PC-3 (cell line): ENCODE results near the gene CARMIL1. TPM values are rescaled to one million over a fixed set of nuclear protein-coding genes. Genes with fewer than 3 reads are reported as not detected.
A peak's percentile ranks its signal among the peaks of the same experiment; 100 is the strongest.

Experiments used
- ATAC-seq: fragments of 200-7000 bp; cut with Tn5 transposase; 2 replicates; pipeline ENCODE4 v1.9.1; 2020; ENCODE audit warnings: mild to moderate bottlenecking, moderate library complexity
- BruUV-seq: library from RNA; stranded (reverse); fragments of 400-500 nt; replicated peaks from 2 replicates; lab custom pipeline; 2021; lab: Mats Ljungman, UMichigan
- CTCF ChIA-PET: fragments of 300-600 bp; sonication (Branson Sonifier 250); formaldehyde crosslinking; loops from one replicate; lab custom pipeline; 2022; ENCODE audit warnings: antibody characterized with exemption; lab: Charles Lee
- POLR2A ChIA-PET: fragments of 300-600 bp; sonication (Branson Sonifier 250); formaldehyde crosslinking; loops from one replicate; lab custom pipeline; 2022; ENCODE audit warnings: antibody characterized with exemption; ENCODE audit not compliant: unreplicated experiment; lab: Charles Lee
- DNase-seq: peaks from one replicate; pipeline ENCODE4 v3.0.0-alpha.2; 2015
- H2AFZ ChIP-seq: fragments of 300-600 bp; sonication (generic); 2 replicates; pipeline ENCODE4 v1.6.0; 2016; ENCODE audit warnings: antibody characterized with exemption, low read length
- H3F3A ChIP-seq: fragments of 300-600 bp; sonication (generic); one replicate; pipeline ENCODE4 v1.6.0; 2017; ENCODE audit warnings: antibody characterized with exemption, low read length, control low read depth, mild to moderate bottlenecking; ENCODE audit not compliant: unreplicated experiment
- H3K27ac ChIP-seq: fragments of 300-600 bp; sonication (generic); 2 replicates; pipeline ENCODE4 v1.5.1; 2016; ENCODE audit warnings: mild to moderate bottlenecking, low read length
- H3K27me3 ChIP-seq: fragments of 300-600 bp; sonication (generic); 2 replicates; pipeline ENCODE4 v1.6.1; 2016; ENCODE audit warnings: low read length, mixed read lengths
- H3K36me3 ChIP-seq: fragments of 300-600 bp; sonication (generic); 2 replicates; pipeline ENCODE4 v1.6.1; 2016; ENCODE audit warnings: low read depth, mixed run types, low read length, mixed read lengths
- H3K4me1 ChIP-seq: fragments of 300-600 bp; sonication (generic); 2 replicates; pipeline ENCODE4 v1.5.1; 2016; ENCODE audit warnings: low read length; ENCODE audit not compliant: insufficient read depth
- H3K4me2 ChIP-seq: fragments of 300-600 bp; sonication (generic); 2 replicates; pipeline ENCODE4 v1.6.0; 2016; ENCODE audit warnings: low read length
- H3K4me3 ChIP-seq: fragments of 300-600 bp; sonication (generic); 2 replicates; pipeline ENCODE4 v1.5.1; 2016; ENCODE audit warnings: mild to moderate bottlenecking, low read length, mixed read lengths
- H3K79me2 ChIP-seq: fragments of 300-600 bp; sonication (generic); 2 replicates; pipeline ENCODE4 v1.6.1; 2017; ENCODE audit warnings: low read length, mixed read lengths
- H3K9ac ChIP-seq: fragments of 300-600 bp; sonication (generic); 2 replicates; pipeline ENCODE4 v1.6.0; 2016; ENCODE audit warnings: mild to moderate bottlenecking, low read length
- H3K9me2 ChIP-seq: fragments of 300-600 bp; sonication (generic); replicated peaks from 2 replicates; pipeline ENCODE4 v1.6.1; 2016; ENCODE audit warnings: mixed run types, low read length, mixed read lengths
- H3K9me3 ChIP-seq: fragments of 300-600 bp; sonication (generic); 2 replicates; pipeline ENCODE4 v1.6.1; 2016; ENCODE audit warnings: low read length, mixed read lengths
- H4K20me1 ChIP-seq: fragments of 300-600 bp; sonication (generic); 2 replicates; pipeline ENCODE4 v1.6.1; 2016; ENCODE audit warnings: low read length, mixed read lengths
- CTCF ChIP-seq: fragments of 300-600 bp; sonication (generic); conservative IDR thresholded peaks from 2 replicates; pipeline ENCODE4 v1.5.1; 2017; ENCODE audit warnings: antibody characterized with exemption, low read depth, mild to moderate bottlenecking, low read length
- EZH2 ChIP-seq: fragments of 300-600 bp; sonication (generic); IDR thresholded peaks from one replicate; pipeline ENCODE4 v1.6.1; 2017; ENCODE audit warnings: antibody characterized with exemption, mild to moderate bottlenecking, low read length; ENCODE audit not compliant: unreplicated experiment
- EZH2phosphoT487 ChIP-seq: fragments of 300-600 bp; sonication (generic); IDR thresholded peaks from 2 replicates; pipeline ENCODE4 v1.6.1; 2018; ENCODE audit warnings: mild to moderate bottlenecking, antibody characterized with exemption, low read length, borderline replicate concordance
- intact Hi-C: fragments of 100-400 bp; cut with micrococcal nuclease; formaldehyde crosslinking; loops from 2 replicates; pipeline ENCODE4 v1.9.0; 2023
- total RNA-seq: library from RNA; depleted of rRNA; stranded (reverse); fragments of >200 nt; gene quantifications from 2 replicates; pipeline ENCODE4 v1.2.3, GENCODE V29; 2014

Gene CARMIL1
- total RNA-seq, 1 experiment from 2014 or later = 22.0 TPM

GRCh38 chr6:25503686-25504085 is 224.5 kb downstream of the CARMIL1 start:
- Histone ChIP-seq H3K9me2 (no peaks in the 10 kb centered on the region), H3K4me2 (no peak overlapping the region), H3K27me3 (no peaks in the 10 kb centered on the region), H3F3A (no peaks in the 10 kb centered on the region), H3K9me3 (no peaks in the 10 kb centered on the region), H3K27ac (no peak overlapping the region), H3K4me3 (no peak overlapping the region), H3K79me2 (no peaks in the 10 kb centered on the region), H3K4me1 (peaks cover 23% of the 10 kb centered on the region), H2AFZ (no peak overlapping the region), H4K20me1 (no peaks in the 10 kb centered on the region), H3K36me3 (no peaks in the 10 kb centered on the region), H3K9ac (no peak overlapping the region)
- no peak for TF ChIP-seq CTCF
- TF ChIP-seq EZH2 = no peak
- TF ChIP-seq EZH2phosphoT487 = no peak
- CTCF ChIA-PET = no interaction called here
- ATAC-seq = no peak
- DNase-seq = peak; percentile 25
- BruUV-seq = no TSS peak
- intact Hi-C loops = no loop called here
- POLR2A ChIA-PET = no interaction called here

DNA sequence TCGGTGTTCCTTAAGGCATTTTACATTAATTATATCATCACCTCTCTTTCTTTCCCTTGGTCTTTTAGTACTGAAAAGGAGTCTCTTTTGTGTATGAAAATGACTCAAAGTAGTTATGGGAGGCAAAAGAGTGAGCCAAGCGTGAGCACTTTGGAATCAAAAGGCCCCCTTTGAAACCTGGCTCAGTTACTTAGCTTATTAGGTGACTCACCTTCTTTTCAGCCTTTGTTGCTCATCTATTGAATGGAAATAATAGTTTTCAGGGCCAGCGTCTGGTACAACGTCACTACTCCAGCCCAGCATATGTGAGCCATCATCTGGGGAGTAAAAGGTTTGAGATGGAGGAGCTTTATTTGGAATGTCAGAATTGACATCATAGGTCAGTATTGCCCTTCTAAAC is 225.5 kb downstream of the CARMIL1 start:
- POLR2A ChIA-PET = interaction anchor here (0.6 kb wide), 2 partner anchors 10 to 1096 kb away, joined by 3 read pairs; no protein-coding TSS in a partner anchor

More for the DNA sequence above, 225.5 kb downstream of the CARMIL1 start:
- Histone ChIP-seq H2AFZ (no peak overlapping the region), H3F3A (no peaks in the 10 kb centered on the region), H4K20me1 (no peaks in the 10 kb centered on the region), H3K4me2 (no peak overlapping the region), H3K27me3 (no peaks in the 10 kb centered on the region), H3K36me3 (no peaks in the 10 kb centered on the region), H3K9ac (no peak overlapping the region), H3K79me2 (no peaks in the 10 kb centered on the region), H3K9me3 (no peaks in the 10 kb centered on the region), H3K4me1 (peaks cover 14% of the 10 kb centered on the region), H3K9me2 (no peaks in the 10 kb centered on the region), H3K27ac (no peak overlapping the region), H3K4me3 (no peak overlapping the region)
- intact Hi-C loops = no loop called here
- ATAC-seq (peak; percentile 55), DNase-seq (peak; percentile 64)
- TF ChIP-seq EZH2phosphoT487 = no peak
- TF ChIP-seq EZH2 = no peak
- TF ChIP-seq CTCF = no peak
- BruUV-seq = no TSS peak
- CTCF ChIA-PET = interaction anchor here (0.6 kb wide), 1 partner anchor 1116 kb away, joined by 9 read pairs; no protein-coding TSS in a partner anchor
